Measurements from ENCODE around the gene RUNDC3A. TPM values are rescaled to one million over a fixed set of nuclear protein-coding genes. Genes with fewer than 3 reads are reported as not detected.

The RUNDC3A gene
- total and polyA plus RNA-seq, 7 donors, result 0.09 to 0.39 (median 0.16) TPM; not detected in 3

DNA sequence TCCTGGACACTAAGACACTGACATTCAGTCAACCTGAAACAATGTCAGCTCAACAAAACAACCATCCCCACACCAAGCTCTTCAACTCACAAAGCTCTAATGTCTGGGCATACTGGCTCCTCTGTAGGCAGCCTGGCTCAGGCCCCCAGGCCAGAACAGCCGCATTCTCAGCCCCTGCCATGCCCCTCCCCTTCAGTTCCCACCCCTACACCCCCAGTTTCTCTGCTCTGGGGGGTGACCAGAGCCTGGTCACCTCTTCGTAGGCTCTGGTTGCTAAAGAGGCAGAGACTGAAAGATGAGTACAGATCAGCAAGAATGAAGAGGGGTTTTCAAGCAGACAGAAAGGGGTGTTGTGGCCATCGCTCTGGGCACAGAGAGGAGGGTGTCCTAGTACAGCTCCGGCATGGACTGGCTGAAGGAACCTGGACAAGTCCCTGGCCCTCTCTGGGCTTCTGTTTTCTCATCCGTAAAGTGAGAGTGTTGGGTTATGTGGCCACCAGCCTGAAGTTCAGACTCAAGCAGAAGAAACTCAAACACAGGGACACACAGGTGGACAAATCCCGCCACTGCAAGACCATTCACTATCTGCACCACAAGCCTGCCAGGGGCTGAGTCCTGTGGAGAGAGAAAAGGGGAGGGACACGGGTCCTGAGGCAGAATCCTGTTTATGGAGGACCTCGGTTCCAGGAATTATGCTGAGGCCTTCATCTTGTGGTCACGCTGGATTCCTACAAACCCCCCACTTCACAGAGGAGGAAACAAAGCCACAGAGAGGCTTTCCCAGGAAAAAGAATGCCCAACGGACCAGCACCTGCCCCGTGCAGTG lies 39.5 kb upstream of the RUNDC3A start:
- intact Hi-C loops (cut with DNase I), result no loop called here
- ATAC-seq (no peak), DNase-seq (no peak)
- H3K9me3 ChIP-seq, result no peaks in the 10 kb centered on the region
- no peaks in the 10 kb centered on the region for H3K4me1 ChIP-seq
- H3K36me3 ChIP-seq (ENCODE audit: insufficient read depth in 1 of 2, low read depth in 1 of 2), result no peaks in the 10 kb centered on the region
- no peaks in the 10 kb centered on the region for H3K27me3 ChIP-seq (ENCODE audit: insufficient read depth in 3 of 3, low read length in 2 of 3)
- WGBS, 3 donors, result 61 to 74% (median 66%) methylated on average over 11 of the region's 11 CpGs
- H3K4me3 ChIP-seq, result no peak overlapping the region
- H3K27ac ChIP-seq, result no peak overlapping the region
- TF ChIP-seq, protein P1, sequence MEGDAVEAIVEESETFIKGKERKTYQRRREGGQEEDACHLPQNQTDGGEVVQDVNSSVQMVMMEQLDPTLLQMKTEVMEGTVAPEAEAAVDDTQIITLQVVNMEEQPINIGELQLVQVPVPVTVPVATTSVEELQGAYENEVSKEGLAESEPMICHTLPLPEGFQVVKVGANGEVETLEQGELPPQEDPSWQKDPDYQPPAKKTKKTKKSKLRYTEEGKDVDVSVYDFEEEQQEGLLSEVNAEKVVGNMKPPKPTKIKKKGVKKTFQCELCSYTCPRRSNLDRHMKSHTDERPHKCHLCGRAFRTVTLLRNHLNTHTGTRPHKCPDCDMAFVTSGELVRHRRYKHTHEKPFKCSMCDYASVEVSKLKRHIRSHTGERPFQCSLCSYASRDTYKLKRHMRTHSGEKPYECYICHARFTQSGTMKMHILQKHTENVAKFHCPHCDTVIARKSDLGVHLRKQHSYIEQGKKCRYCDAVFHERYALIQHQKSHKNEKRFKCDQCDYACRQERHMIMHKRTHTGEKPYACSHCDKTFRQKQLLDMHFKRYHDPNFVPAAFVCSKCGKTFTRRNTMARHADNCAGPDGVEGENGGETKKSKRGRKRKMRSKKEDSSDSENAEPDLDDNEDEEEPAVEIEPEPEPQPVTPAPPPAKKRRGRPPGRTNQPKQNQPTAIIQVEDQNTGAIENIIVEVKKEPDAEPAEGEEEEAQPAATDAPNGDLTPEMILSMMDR (IDR thresholded peaks at IDR 0.05), result no peak

DNA sequence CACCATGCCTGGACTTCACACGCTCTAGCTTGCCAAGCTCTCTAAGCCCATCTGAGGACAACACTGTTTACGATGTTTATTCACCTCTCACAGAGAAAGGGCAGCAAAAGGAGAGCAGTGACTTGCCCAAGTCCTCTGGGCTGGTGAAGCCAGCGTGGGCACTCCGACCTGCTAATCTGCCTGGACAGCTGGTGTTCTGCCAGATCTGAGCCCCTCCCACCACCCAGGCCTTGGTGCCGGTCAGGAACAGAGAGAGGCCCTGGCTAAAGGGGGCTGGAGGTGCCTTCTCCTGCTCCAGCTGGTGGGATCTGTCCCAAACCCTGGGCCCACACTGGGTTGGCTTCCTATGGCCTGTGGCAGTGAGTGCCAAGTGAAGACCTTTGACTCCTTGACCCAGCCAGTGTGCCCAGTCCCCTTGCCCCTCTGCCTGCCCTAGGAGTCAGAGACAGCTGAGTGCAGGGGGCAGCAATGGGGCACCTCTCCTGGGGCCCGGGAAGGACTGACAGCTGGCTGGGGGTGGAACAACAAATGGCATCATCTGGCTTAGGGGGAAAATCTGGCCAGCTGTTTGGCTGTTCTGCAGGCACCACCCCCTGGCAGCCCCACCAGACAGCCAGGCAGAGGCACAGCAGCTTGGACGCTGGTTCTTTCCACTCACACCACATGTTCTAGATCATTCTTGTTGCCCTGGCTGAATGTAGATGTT lies 38.7 kb upstream of the RUNDC3A start:
- no peaks in the 10 kb centered on the region for H3K36me3 ChIP-seq (ENCODE audit: insufficient read depth in 1 of 2, low read depth in 1 of 2)
- intact Hi-C loops (cut with DNase I), result no loop called here
- WGBS, 3 donors, result 40 to 68% (median 52%) methylated on average over 7 of the region's 7 CpGs
- H3K27ac ChIP-seq, result no peak overlapping the region
- no peaks in the 10 kb centered on the region for H3K9me3 ChIP-seq
- no peak overlapping the region for H3K4me3 ChIP-seq
- H3K27me3 ChIP-seq (ENCODE audit: insufficient read depth in 3 of 3, low read length in 2 of 3), result no peaks in the 10 kb centered on the region
- TF ChIP-seq, protein P1 (IDR thresholded peaks at IDR 0.05), result no peak
- no peaks in the 10 kb centered on the region for H3K4me1 ChIP-seq
- ATAC-seq, result peak in 3 of 4 donors; percentile 32 to 48 (median 41)
- DNase-seq, result no peak

DNA sequence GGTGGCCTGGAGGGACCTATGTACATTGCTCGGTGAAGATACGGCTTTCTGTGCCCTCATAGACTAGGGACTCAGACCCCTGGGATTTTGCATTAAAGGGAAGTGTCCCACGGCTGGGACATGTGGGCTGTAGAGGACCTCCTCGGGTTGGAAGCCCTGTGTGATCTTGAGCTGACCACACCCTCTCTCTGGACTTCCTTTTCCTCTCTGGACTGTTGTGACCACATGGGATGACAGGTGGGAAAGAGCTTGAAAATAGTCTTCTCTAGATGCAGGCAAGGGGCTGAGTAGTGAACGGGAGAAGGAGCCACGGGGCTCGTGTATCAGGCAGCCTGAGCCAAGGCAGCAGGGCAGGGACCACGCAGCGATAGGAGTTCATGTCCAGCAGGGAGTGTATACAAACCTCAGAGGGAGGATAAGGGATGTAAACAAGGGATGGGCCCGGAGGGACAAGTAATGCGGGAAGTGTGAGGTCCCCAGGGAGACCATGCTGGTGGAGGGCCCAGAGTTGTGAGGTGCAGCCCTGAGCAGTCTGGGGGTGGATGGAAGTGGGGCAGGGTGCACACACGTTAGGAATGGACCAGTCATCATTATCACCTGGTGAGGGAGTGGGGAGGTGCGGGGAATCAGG lies 36.0 kb upstream of the RUNDC3A start:
- ATAC-seq (no peak), DNase-seq (no peak)
- Histone ChIP-seq H3K4me3 (no peak overlapping the region), H3K27ac (no peak overlapping the region), H3K4me1 (no peaks in the 10 kb centered on the region), H3K36me3 (ENCODE audit: insufficient read depth in 1 of 2, low read depth in 1 of 2) (no peaks in the 10 kb centered on the region), H3K9me3 (no peaks in the 10 kb centered on the region), H3K27me3 (ENCODE audit: insufficient read depth in 3 of 3, low read length in 2 of 3) (no peaks in the 10 kb centered on the region)
- intact Hi-C loops (cut with DNase I), result no loop called here
- TF ChIP-seq, protein P1 (IDR thresholded peaks at IDR 0.05), result no peak
- WGBS, 3 donors, result 46 to 57% (median 53%) methylated on average over 13 of the region's 13 CpGs

DNA sequence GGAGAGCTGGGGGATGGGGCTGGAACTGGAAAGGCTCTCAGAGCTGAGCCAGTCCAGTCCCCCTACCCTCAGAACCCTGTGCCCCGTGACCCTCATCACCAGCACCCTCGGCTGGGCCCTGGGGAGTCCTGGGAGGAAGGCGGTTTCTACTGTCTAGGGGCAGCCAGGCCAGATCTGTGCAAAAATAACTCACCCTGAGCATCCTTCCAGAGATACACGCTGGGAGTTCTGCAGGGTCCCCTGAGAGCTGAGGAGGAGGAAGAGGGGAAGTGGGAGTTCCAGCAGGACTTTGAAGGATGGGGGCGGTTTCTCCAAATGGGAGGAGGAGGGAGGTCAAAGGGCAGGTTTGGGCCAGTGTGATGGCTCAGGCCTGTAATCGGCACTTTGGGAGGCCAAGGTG lies 35.4 kb upstream of the RUNDC3A start:
- Histone ChIP-seq H3K27me3 (ENCODE audit: insufficient read depth in 3 of 3, low read length in 2 of 3) (no peaks in the 10 kb centered on the region), H3K4me3 (no peak overlapping the region), H3K4me1 (no peaks in the 10 kb centered on the region), H3K27ac (no peak overlapping the region), H3K36me3 (ENCODE audit: insufficient read depth in 1 of 2, low read depth in 1 of 2) (no peaks in the 10 kb centered on the region), H3K9me3 (no peaks in the 10 kb centered on the region)
- TF ChIP-seq, protein P1 (IDR thresholded peaks at IDR 0.05), result no peak
- DNase-seq (no peak), ATAC-seq (no peak)
- WGBS, 3 donors, result 68 to 73% (median 70%) methylated on average over 5 to 6 of the region's 6 CpGs
- intact Hi-C loops (cut with DNase I), result no loop called here

Data from psoas muscle (tissue), 8 donors.